Left ventricle myocardium inferior (tissue), 1 donor: Measurements from ENCODE around the gene RPL41. TPM values are rescaled to one million over a fixed set of nuclear protein-coding genes. Genes with fewer than 3 reads are reported as not detected.

Experiments
- DNase-seq: peaks from one replicate; pipeline ENCODE4 v3.0.0-alpha.2; 2020
- H3K27ac ChIP-seq: fragments of 200-600 bp; replicated peaks from 2 replicates; pipeline ENCODE4 v1.8.0; 2021
- H3K27me3 ChIP-seq: fragments of 200-600 bp; 2 replicates; pipeline ENCODE4 v1.8.0; 2021; ENCODE audit warnings: low read depth
- H3K36me3 ChIP-seq: fragments of 200-600 bp; 2 replicates; pipeline ENCODE4 v1.8.0; 2021
- H3K4me1 ChIP-seq: fragments of 200-600 bp; 2 replicates; pipeline ENCODE4 v1.8.0; 2021
- H3K4me3 ChIP-seq: fragments of 200-600 bp; 2 replicates; pipeline ENCODE4 v1.8.0; 2021; ENCODE audit warnings: mild to moderate bottlenecking, moderate library complexity
- H3K9me3 ChIP-seq: fragments of 200-600 bp; replicated peaks from 2 replicates; pipeline ENCODE4 v1.8.0; 2021
- intact Hi-C: fragments of 100-400 bp; cut with micrococcal nuclease; formaldehyde crosslinking; loops from one replicate; pipeline ENCODE4 v1.11.0; 2022
- total RNA-seq: library from RNA; stranded (reverse); fragmentation: NEBNext Ultra II Directional; extraction: Animal tissue kit (Norgen Biotek cat#: 25700); gene quantifications from one replicate; pipeline ENCODE4 v1.2.1, GENCODE V29; 2021
- TF ChIP-seq, protein P1 (sequence below): fragments of 200-600 bp; IDR thresholded peaks from 2 replicates; pipeline ENCODE4 v1.8.0; 2021; ENCODE audit warnings: antibody characterized with exemption, mild to moderate bottlenecking, borderline replicate concordance
- donor health status: DM: no; HTN: yes; CAD: no; lungs with severe emphysema.

RPL41 gene
- total RNA-seq, 1 donor from 2014 or later: 1,892 TPM

DNA sequence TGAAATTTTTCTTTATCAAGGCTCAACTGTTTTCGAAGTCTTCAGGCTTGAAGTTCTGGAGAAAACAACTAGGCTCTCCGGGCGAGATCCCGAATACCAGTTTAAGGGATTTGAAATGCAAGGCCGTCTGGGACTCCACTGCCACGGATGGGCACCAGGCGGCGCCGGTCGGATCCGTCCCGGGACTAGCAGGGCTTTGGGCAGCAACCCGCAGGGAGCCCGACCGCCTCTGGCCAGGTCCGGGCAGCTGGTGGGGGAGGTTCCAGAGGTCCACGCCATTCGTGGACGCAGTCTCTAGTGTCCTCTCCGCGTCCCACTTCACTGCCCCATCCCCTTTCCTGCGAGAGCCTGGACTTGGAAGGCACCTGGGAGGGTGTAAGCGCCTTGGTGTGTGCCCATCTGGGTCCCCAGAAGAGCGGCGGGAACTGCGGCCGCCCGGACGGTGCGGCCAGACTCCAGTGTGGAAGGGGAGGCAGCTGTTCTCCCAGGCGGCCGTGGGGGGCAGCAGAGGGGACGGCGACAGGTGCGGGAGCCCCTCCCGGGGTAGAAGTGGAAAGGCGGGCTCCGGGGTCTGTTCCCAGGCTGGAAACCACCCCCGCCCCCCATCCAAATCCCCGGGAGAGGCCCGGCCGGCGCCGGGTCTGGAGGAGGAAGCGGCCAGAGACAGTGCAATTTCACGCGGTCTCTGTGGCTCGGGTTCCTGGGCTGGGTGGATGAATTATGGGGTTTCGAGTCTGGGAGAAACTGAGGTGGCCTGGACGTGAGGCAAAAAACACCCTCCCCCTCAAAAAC lies 37.3 kb upstream of the RPL41 start:
- peak; percentile 83 for DNase-seq
- no peaks in the 10 kb centered on the region for H3K9me3 ChIP-seq
- peaks cover 21% of the 10 kb centered on the region for H3K4me1 ChIP-seq
- TF ChIP-seq, protein P1, sequence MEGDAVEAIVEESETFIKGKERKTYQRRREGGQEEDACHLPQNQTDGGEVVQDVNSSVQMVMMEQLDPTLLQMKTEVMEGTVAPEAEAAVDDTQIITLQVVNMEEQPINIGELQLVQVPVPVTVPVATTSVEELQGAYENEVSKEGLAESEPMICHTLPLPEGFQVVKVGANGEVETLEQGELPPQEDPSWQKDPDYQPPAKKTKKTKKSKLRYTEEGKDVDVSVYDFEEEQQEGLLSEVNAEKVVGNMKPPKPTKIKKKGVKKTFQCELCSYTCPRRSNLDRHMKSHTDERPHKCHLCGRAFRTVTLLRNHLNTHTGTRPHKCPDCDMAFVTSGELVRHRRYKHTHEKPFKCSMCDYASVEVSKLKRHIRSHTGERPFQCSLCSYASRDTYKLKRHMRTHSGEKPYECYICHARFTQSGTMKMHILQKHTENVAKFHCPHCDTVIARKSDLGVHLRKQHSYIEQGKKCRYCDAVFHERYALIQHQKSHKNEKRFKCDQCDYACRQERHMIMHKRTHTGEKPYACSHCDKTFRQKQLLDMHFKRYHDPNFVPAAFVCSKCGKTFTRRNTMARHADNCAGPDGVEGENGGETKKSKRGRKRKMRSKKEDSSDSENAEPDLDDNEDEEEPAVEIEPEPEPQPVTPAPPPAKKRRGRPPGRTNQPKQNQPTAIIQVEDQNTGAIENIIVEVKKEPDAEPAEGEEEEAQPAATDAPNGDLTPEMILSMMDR: peak; percentile 80
- intact Hi-C loops: no loop called here
- H3K27me3 ChIP-seq: peaks cover 24% of the 10 kb centered on the region
- peak overlapping the region; percentile 69 for H3K27ac ChIP-seq
- no peaks in the 10 kb centered on the region for H3K36me3 ChIP-seq
- H3K4me3 ChIP-seq: peak overlapping the region; percentile 70

DNA sequence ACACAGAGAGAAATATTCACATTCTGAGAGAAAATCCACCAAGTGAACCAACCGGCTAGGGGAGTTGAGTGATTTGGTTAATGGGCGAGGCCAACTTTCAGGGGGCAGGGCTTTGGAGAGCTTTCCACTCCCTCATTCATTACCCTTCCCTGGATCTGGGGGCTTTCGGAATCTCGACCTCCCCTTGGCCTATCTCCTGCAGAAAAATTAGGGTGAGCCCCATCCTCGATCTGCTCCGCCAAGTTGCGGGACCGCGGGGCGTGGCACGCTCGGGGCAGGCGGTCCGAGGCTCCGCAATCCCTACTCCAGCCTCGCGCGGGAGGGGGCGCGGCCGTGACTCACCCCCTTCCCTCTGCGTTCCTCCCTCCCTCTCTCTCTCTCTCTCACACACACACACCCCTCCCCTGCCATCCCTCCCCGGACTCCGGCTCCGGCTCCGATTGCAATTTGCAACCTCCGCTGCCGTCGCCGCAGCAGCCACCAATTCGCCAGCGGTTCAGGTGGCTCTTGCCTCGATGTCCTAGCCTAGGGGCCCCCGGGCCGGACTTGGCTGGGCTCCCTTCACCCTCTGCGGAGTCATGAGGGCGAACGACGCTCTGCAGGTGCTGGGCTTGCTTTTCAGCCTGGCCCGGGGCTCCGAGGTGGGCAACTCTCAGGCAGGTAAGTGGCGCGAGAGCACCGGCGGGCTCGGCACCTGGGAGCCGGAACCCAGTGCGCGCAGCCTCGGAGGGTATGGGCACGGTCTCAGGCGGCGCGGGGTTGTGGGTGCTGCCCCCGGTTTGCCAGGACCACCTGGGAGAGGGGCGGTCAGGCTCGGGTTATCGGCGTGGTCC lies 36.5 kb upstream of the RPL41 start, which contains the start of gene ERBB3:
TSS of gene ERBB3 (plus strand) at position 443 of the 833 bp plus-strand sequence. CDS start at position 579, 136 bp downstream.
- intact Hi-C loops: no loop called here

DNA sequence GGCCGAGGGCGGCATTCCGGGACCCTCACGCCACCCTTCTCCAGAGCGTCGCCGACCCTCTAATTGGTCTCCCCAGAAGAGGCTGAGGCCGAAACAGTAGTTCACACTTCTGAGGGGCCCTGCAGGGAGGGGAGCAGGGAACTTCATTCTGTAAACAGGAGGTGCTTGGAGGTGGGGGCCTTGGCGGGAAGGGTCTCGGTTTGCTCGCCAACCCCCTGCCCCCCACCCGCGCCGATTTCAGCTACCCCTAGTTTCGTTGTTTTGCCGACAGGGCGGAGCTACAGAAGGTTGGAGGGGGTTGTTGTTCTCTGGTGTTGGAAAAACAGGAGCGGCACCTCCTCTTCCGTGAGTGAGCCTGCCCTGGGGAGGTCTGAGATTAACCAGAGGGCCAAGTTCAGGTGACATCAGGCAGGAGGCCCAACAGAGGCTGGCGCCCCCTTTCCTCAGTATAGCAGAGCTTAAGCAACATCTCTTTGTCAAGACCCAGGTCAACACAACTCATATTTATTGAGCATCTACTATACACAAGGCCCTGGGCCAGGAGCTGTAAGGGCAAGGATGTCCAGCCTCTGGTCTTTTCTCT lies 35.8 kb upstream of the RPL41 start:
- H3K9me3 ChIP-seq: no peaks in the 10 kb centered on the region
- DNase-seq: no peak
- TF ChIP-seq, protein P1: no peak
- peaks cover 21% of the 10 kb centered on the region for H3K4me1 ChIP-seq
- peak overlapping the region; percentile 70 for H3K4me3 ChIP-seq
- H3K27me3 ChIP-seq: peaks cover 17% of the 10 kb centered on the region
- H3K27ac ChIP-seq: peak overlapping the region; percentile 40
- intact Hi-C loops: no loop called here
- no peaks in the 10 kb centered on the region for H3K36me3 ChIP-seq

More for the DNA sequence above, 36.5 kb upstream of the RPL41 start, which contains the start of gene ERBB3:
- H3K9me3 ChIP-seq: no peaks in the 10 kb centered on the region
- H3K27me3 ChIP-seq: peaks cover 17% of the 10 kb centered on the region
- H3K27ac ChIP-seq: peak within 1 kb of the TSS; percentile 69
- DNase-seq: peak; percentile 57
- H3K36me3 ChIP-seq: no peaks in the 10 kb centered on the region
- TF ChIP-seq, protein P1: no peak
- H3K4me3 ChIP-seq: peak within 1 kb of the TSS; percentile 70
- H3K4me1 ChIP-seq: peaks cover 21% of the 10 kb centered on the region

DNA sequence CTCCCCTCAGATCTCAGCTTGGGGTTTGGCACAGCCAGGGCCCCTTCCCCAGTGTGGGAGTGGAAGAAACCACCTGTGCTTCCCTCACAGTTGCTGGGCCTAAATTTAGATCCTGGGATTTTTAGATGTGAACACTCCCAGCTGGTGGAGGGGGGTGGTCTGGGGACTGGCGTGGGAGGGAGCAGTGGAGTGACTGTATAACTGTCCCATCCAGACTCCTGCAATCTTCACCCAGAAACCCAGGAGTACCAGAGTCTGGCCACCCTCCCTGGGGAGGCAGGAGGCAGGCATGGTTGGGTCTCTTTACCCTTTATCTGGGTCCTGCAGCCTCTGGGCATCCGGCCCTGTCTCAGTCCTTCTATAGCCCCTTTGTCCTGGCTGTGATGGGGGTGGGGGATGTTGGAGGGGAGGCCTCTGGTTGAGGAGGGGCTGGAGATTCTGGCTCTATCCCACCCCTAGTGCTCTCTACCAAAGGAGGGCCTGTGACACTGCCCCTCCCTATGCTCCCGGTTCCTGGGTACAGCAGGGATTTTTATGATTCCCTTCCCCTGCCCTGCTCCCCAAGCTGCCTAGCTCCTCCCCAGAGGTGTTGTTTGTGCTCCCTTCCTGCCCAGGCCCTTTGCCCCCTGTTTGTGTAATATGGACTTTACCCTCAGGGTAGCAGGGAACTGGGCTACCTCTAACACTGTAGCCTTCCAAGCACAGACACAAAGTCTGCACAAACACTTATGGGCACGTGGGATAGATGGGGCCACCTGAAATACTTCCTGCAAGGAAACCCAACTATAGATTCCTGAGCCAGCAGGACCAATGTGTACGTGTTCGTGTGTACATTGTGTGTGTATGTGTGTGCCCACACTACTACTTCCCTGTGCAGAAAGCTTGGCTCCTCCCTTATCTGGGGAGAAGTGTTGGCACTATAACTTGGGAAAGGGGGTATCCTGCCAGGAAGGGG lies 34.8 kb upstream of the RPL41 start:
- Histone ChIP-seq H3K4me3 (peak overlapping the region; percentile 70), H3K27ac (peak overlapping the region; percentile 27), H3K27me3 (peaks cover 17% of the 10 kb centered on the region), H3K4me1 (peaks cover 27% of the 10 kb centered on the region), H3K36me3 (no peaks in the 10 kb centered on the region), H3K9me3 (no peaks in the 10 kb centered on the region)
- TF ChIP-seq, protein P1: no peak
- intact Hi-C loops: no loop called here
- DNase-seq: no peak
